Fibroblast of skin of back (primary cell): ENCODE measurements around the gene DNAJC7.

Experiments
- DNase-seq: peaks from one replicate; pipeline ENCODE4 v3.0.0-alpha.2; 2013

Gene DNAJC7

GRCh38 chr17:41974031-41974430 is 43.2 kb downstream of the DNAJC7 start:
- DNase-seq: no peak

GRCh38 chr17:41973408-41973811 is 43.8 kb downstream of the DNAJC7 start:
- no peak for DNase-seq

DNA sequence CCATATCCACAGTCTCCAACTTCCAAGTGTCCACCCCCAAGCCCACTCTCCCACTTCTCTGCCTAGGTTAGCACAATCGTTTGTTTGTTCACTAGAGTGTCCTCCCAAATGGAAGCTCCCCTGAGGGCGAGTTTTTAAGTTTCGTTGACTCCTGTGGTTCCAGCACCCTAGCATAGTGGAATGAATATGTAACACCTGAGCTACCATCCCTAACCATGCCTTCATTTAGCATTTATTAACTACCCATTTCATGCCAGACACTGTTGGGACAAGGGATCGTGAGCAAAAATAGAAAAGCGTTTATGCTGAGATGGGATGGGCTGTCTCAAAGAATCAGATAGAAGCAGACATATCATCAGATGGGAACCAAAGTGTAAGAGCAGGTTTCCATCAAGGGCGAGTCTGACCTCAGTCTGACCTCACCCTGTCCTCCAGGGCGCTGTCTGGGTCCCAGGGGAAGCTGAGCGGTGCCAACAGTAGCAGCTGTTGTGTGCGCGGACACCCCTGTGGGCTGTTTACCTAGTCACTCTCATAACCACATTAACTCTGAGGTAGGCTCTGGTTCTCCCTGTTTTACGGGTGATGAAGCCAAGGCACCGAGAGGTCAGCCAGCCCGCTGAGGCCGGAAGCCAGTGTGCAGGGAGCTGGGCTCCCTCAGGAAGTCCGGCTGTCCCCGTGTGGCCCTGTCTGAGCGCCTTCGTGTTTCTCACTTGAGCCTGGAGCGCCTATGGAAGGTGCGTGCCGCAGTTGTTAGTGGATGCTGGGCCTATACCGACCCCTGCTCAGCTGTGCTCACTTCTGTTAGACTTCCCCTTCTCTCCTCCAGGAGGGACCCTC is 44.5 kb downstream of the DNAJC7 start:
- DNase-seq: no peak

- no peak for DNase-seq
Observed at GRCh38 chr17:41971721-41972523, 45.3 kb downstream of the DNAJC7 start.

- no peak for DNase-seq
Observed at GRCh38 chr17:41970901-41971331, 46.3 kb downstream of the DNAJC7 start.

DNA sequence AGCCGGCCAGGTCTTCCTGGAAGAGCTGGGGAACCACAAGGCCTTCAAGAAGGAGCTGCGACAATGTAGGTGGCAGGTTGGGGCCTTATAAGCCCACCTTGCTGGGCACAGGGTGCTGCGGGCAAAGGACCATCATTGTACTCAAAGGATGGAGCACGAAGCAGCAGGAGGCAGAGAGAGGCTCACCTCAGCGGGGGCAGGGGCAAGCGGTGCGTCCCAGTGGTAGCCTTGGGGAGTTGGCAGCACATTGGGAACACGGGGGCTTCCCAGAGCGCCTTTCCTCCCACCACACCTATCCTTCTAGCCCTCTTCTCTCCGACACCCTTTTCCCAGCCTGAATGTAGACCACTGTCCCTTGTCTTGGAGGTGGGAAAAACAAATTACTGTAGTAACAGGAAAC is 48.6 kb downstream of the DNAJC7 start:
- DNase-seq: no peak

DNA sequence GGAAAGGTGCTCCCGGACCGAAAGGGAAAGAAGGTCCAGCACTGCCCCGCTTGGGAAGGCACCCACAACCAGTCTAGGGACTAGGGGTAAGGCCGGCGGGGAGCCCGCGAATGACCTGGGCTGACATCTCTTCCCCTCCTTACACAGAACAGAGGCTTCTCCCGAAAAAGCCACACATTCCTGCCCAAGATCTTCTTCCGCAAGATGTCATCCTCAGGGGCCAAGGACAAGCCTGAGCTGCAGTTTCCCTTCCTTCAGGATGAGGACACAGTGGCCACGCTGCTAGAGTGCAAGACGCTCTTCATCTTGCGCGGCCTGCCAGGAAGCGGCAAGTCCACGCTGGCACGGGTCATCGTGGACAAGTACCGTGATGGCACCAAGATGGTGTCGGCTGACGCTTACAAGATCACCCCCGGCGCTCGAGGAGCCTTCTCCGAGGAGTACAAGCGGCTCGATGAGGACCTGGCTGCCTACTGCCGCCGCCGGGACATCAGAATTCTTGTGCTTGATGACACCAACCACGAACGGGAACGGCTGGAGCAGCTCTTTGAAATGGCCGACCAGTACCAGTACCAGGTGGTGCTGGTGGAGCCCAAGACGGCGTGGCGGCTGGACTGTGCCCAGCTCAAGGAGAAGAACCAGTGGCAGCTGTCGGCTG is 49.2 kb downstream of the DNAJC7 start:
- no peak for DNase-seq

- peak; percentile 26 for DNase-seq
Observed at GRCh38 chr17:41967141-41967920, 49.9 kb downstream of the DNAJC7 start.

GRCh38 chr17:41966463-41967140 is 50.6 kb downstream of the DNAJC7 start, which contains the start of gene CNP:
Gene CNP (plus strand): TSS chr17:41966795. CDS start chr17:41966885, 90 bp downstream.
- DNase-seq: peak; percentile 90

DNA sequence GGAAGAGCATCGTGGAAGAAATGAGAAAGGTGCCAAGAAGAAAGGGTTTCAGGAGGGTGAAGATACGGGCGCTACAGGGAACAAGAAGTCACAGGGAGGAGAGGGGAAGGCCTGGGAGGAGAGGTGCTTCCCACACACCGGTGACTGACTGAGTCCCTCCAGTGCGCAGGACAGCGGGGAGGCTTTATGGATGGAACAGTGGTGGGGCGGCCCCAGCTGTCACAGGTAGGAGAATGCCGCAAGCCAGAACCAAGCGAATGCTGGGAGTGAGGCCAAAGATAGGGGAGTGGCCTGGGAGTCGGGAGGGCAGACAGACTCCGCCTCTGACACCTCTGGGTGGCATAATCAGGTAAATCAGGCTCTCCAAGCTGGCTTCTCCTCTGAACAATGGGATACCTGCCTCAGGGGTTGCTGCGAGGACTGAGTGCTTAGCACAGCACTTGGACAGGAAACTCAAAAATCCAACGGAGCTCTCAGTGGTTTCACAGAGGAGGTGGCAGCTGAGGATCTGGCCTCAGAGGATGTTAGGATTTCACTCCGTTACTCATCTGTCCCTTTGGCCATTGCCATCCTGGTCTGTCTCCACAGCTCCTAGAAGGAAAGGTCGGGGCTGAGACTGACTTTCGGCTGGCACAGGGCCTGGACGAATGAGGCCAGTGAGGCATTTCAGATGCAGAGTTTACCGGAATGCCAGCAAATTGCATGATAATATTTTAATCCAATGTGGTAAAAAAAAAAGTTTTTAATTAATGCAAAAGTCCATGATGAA is 51.4 kb downstream of the DNAJC7 start:
- peak; percentile 39 for DNase-seq

DNA sequence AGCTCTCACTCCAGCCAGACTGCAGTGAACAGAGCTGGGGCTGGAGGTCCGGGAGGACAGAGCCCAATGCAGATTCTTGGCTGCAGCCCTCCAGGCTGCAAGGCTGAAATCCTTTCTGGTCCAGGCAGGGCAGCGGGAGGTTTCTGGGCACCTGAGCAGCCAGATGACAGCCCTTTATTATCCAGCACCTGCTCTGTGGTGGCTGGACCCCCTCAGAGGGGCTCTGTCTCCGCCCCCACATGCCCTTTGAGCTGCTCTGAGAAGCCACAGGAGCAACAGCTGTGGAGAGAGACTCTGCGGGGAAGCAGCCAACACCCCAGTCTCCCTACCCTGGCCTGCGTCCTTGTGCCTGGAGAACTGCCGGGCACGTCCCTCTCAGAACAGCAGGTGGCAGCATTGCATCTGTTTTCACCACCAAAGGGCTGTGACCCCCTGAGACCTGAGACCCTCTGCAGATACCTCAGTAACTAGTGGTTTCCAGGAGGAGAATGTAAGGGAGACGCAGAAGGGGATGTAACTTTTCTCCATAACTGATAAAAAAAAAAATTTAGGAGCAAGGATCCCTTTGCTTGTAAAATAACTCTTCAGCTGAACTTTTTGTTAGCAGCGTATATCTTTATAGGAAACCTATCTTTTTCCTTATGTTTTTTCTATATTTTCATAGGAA is 54.3 kb downstream of the DNAJC7 start:
- DNase-seq: peak; percentile 55

- no peak for DNase-seq
Observed at GRCh38 chr17:41962111-41962510, 55.1 kb downstream of the DNAJC7 start.

GRCh38 chr17:41959336-41960095 is 57.7 kb downstream of the DNAJC7 start:
- peak; percentile 45 for DNase-seq

DNA sequence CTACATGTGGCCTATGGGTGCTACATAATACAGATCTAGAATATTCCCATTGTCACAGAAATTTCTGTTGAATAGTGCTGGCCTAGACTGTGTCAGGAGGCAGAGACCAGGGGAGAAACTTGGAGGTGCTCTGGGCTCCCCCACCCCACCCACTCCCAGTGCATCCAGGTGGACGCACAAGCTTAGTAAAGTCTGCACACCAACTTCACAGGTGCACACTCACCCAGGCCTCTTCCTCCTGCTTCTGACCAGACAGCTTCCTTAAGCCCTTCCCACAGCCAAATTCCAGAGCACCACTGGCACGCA is 58.3 kb downstream of the DNAJC7 start:
- DNase-seq: peak; percentile 46

DNA sequence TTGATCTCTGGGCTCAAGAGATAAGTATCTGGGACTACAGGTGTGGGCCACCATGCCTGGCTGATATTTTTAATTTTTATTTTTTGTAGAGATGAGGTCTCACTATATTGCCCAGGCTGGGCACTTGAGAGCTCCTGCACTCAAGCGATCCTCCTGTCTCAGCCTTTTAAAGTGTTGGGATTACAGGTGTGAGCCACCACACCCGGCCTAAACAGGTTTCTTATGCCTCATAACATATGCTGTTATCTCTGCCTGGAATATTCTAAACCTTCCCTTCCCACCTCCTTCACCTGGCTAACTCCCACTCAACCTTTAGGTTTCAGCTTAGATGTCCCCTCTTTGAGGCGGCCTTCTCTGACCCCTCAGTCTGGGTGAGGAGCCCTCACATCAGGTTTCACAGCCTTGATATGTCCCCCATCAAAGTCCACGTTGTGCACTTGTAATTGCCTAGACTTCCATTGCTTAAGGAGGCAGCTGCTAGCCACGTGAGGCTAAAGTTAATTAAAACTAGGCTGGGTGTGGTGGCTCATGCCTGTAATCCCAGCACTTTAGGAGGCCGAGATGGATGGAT is 59.3 kb downstream of the DNAJC7 start:
- no peak for DNase-seq

DNA sequence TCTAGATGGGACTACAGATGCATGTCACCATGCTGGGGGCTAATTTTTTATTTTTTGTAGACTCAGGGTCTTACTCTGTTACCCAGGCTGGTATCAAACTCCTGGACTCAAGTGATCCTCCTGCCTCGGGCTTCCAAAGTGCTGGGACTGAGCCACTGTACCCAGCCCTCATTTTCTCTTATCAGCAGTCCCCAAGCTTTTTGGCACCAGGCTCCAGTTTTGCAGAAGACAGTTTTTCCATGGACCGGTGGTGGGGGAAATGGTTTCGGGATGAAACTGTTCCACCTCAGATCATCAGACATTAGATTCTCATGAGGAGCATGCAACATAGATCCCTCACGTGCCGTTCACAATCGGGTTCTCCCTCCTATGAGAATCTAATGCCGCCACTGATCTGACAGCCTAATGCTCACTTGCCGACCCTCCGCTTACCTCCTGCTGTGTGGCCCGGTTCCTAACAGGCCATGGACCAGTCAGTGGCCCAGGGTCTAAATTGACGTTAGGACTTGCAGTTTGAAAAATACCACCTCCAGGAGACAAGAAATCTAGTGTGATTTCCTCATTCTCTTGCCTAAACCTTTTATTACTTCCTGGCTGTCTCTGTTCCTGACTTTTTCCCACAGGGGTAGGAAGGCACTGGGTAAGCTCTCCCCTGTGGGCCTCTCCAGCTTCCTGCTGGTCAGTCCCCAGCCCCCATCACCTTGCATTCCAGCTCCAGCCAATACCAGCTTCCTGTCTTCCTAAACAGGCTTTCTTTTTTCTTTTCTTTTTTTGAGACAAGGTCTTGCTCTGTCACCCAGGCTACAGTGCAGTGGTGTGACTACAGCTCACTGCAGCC is 60.0 kb downstream of the DNAJC7 start:
- DNase-seq: peak; percentile 40

GRCh38 chr17:41956522-41956921 is 60.7 kb downstream of the DNAJC7 start:
- DNase-seq: no peak

DNA sequence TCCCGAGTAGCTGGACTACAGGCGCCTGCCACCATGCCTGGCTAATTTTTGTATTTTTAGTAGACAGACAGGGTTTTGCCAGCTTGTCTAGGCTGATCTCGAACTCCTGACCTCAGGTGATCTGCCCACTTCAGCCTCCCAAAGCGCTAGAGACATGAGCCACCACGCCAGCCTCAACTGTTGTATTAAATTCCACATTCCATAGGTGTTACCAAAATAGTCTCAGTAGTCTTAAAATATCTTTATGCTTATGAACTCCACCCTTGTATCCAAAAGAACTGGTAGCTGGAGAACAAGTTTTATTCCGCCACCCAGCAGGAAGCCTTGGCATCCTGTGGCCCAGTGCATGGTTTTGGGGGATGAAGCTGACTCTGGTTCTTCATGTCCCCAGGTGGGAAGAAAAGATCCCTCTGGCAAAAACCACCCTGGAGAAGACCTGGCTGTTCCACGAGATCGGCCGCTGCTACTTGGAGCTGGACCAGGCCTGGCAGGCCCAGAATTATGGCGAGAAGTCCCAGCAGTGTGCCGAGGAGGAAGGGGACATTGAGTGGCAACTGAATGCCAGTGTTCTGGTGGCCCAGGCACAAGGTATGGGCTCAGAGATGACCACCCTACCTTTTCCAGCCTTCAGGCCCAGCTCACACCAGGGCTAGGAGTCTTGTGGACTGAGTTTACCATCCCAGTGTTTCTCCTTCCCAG is 68.3 kb downstream of the DNAJC7 start:
- DNase-seq: no peak
